Mononuclear cell (primary cell): ENCODE data around the gene TMEM52B. TPM values are rescaled to one million over a fixed set of nuclear protein-coding genes. Genes with fewer than 3 reads are reported as not detected.

ENCODE experiments used
- H3K27me3 ChIP-seq: 2 replicates; pipeline ENCODE4 v1.6.0; 2011; ENCODE audit warnings: low read length, control low read depth; ENCODE audit not compliant: insufficient read depth
- H3K4me1 ChIP-seq: 2 replicates; pipeline ENCODE4 v1.5.1; 2011; ENCODE audit warnings: mild to moderate bottlenecking, low read length, control low read depth; ENCODE audit not compliant: insufficient read depth
- H3K4me3 ChIP-seq: 2 replicates; pipeline ENCODE4 v1.5.1; 2011; ENCODE audit warnings: mild to moderate bottlenecking, low read length, moderate library complexity
- H3K9me3 ChIP-seq: 2 replicates; pipeline ENCODE4 v1.5.1; 2011; ENCODE audit warnings: low read depth, mild to moderate bottlenecking, control low read depth, low read length
- total RNA-seq: library from RNA; depleted of rRNA; stranded (reverse); fragments of >200 nt; gene quantifications from one replicate; pipeline ENCODE4 v1.2.3, GENCODE V29; 2012

TMEM52B gene
- total RNA-seq, 1 donor: 1.4 TPM

DNA sequence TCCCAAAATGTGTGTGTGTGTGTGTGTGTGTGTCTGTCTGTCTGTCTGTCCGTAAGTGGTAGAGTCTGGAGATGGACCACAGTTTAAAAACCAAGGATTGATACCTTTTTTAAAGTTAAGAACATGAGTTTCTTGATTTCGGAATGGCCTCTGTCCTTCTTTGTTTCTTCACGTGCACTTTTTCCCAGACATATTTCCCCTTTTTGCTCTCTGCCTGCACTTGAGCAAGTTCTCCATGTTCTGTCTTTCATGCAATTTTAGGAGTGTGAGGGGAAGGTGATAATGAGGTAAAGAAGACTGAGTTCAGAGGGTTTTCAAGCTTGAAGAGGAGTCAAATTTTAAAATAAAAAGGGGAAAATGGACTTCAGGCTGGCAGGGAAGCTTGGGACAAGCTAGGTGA is 19.6 kb upstream of the TMEM52B start:
- Histone ChIP-seq H3K4me3 (no peak overlapping the region), H3K27me3 (no peaks in the 10 kb centered on the region), H3K4me1 (peaks cover 31% of the 10 kb centered on the region), H3K9me3 (no peaks in the 10 kb centered on the region)

DNA sequence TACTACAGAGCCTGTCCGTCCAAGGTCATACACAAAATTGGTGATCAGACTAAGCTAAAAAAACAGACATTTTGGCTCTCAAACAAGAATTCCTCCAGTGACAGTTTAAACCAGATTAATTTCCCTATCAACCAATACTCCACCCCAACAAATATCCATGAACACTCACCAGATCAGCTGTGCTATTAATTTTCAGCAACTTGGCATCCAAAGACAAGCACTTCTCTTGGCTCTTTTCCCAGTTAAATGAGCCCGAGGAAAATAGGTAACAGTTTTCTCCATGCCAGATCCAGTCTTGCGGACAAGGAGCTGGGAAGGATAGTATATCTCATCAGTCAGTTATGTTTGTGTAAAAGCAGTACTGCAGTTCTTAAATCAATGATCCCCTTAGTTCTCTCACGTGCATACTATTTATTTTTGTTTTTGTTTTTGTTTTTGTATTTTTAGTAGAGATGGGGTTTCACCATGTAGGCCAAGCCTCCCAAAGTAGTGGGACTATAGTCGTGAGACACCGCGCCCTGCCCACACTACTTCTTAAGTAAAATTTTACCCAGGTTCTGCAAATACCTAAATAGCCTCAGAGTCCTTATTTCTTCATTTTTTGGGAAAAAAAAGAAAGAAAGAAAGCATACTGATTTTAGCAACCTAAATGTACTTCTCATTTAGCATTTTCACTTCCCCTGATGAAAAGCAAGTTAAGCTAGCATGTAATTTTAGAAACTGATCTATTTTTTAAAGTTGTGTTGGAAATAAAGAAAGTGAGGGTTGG is 18.0 kb upstream of the TMEM52B start:
- H3K4me1 ChIP-seq: peaks cover 33% of the 10 kb centered on the region
- no peaks in the 10 kb centered on the region for H3K9me3 ChIP-seq
- H3K4me3 ChIP-seq: no peak overlapping the region
- H3K27me3 ChIP-seq: no peaks in the 10 kb centered on the region

DNA sequence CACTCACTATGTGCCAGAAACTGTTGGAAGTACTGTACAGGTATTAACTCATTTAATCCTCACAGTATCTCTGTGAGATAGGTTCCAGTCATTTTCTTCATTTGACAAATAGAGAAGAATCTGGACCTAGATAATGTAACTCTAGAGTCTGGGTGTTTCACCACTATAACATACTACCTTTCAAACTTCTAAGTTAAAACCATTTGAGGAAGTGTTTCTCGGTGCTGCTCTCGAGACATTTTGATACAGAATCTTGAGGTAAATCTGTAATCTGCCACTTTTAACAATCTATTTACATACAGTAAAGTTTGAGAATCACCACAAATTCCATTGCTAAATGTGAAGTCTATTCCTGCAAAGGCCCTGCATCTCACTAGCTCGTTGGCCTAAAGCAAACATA is 15.7 kb upstream of the TMEM52B start:
- no peaks in the 10 kb centered on the region for H3K9me3 ChIP-seq
- H3K4me3 ChIP-seq: no peak overlapping the region
- no peaks in the 10 kb centered on the region for H3K27me3 ChIP-seq
- peaks cover 56% of the 10 kb centered on the region for H3K4me1 ChIP-seq

DNA sequence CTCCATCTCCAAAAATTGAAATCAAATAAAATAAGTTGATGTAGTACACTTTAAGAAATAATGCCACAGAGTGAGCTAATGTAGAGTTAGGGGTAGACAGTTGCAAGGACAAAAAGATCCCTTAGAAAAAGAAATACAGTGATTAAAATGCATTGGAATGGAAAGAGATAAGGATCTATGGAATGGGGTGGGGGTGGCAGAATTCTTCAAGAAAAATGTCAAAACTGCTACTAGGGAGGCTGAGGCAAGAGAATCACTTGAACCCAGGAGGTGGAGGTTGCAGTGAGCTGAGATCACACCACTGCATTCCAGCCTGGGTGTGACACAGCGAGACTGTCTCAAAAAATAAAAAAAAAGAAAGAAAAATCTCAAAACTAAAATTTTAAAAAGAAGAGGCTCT is 13.4 kb upstream of the TMEM52B start:
- peaks cover 39% of the 10 kb centered on the region for H3K4me1 ChIP-seq
- no peak overlapping the region for H3K4me3 ChIP-seq
- no peaks in the 10 kb centered on the region for H3K27me3 ChIP-seq
- H3K9me3 ChIP-seq: no peaks in the 10 kb centered on the region

DNA sequence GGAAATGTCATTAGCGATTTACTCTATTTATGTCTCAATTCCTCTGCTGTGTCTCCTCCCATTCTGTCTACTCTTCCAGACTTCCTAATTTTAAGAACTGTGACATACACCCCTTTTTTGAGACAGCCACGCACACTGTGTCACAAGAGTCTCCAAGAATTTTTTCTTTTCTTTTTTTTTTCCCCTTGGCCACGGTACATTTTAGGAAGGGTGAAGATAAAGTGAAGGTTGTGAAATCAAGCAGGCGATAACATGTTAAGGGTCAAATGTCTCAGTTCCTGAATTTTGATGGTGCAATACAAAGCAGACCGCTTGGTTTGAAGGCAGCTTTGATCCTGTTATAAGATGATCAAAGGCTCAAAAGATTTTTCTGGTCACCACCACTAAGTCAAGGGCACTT is 11.2 kb upstream of the TMEM52B start:
- Histone ChIP-seq H3K27me3 (no peaks in the 10 kb centered on the region), H3K4me1 (peaks cover 35% of the 10 kb centered on the region), H3K4me3 (no peak overlapping the region), H3K9me3 (no peaks in the 10 kb centered on the region)

DNA sequence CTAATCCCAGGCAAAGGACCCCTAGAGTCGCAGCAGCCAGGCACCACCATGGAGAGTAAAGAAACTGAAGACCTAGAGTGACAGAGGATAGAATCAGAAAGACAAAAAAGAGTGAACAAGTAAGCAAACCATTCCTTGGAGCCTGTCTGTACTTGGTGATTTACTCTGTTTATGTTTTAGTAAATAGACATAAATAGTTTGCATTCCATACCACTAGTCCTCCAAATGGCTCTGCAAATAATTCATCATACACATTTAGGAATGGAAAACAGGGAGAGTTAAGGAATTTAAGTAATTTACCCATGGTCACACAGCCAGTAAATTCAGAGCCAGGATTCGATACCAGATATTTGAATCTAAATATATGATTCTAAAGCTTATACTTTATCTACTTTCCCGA is 9.7 kb upstream of the TMEM52B start:
- H3K4me3 ChIP-seq: no peak overlapping the region
- H3K4me1 ChIP-seq: peaks cover 34% of the 10 kb centered on the region
- no peaks in the 10 kb centered on the region for H3K27me3 ChIP-seq
- no peaks in the 10 kb centered on the region for H3K9me3 ChIP-seq

DNA sequence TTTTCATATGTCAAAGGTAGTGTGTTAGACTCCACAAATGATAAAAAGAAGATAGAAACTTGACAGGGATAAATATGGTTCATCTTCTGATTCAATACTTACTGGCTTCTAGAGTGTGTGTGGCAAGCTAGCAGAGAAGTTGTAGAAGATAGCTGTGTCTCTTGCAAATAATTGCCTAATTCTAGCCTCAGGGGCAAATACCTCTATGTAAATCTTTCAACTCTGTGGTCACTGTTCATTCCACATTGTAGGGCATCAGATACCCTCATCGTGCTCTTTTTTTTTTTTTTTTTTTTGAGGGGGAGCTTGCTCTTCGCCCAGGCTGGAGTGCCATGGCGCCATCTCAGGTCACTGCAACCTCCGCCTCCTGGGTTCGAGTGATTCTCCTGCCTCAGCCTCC is 8.6 kb upstream of the TMEM52B start:
- H3K9me3 ChIP-seq: no peaks in the 10 kb centered on the region
- H3K27me3 ChIP-seq: no peaks in the 10 kb centered on the region
- H3K4me1 ChIP-seq: peaks cover 34% of the 10 kb centered on the region
- H3K4me3 ChIP-seq: no peak overlapping the region

DNA sequence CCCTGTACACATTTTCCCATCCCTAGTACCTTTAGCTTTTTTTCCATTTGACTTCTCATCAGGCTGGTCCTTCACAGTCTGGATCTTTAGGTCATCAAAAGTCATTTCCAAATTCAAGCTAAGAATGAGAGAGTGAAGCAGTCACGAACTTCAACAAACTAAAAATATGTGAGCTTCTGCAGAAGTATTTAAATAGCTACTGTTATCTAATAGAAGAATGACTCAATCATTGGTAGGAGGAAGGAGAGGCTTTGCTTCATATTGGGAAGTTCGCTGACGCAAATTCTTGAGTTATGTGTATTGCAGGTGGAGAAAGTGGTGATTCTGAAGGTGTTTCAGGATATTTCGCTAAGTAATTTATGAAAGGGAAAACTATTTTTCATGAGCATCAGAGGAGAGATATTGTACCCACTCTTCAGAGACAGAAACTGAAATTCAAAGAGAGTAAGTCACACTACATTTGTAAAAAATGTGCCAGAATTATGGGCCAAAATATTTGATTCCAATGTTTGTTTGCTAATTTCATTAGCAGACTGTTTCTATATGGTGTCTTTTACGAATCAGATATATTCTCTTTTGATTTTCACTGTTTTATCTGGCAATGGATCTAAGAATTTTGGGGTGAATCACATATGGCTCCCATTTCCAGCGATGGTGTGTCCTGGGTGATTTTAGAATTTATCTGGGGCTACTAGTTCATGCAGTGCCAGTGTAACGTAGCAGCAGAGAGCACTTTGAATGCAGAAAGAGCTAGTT is 6.7 kb upstream of the TMEM52B start, which contains the start of gene OLR1:
OLR1 (minus strand) TSS at position 160 of the 756 bp plus-strand sequence; CDS start at position 105, 55 bp downstream.
- H3K4me3 ChIP-seq: no peak within 1 kb of the TSS

DNA sequence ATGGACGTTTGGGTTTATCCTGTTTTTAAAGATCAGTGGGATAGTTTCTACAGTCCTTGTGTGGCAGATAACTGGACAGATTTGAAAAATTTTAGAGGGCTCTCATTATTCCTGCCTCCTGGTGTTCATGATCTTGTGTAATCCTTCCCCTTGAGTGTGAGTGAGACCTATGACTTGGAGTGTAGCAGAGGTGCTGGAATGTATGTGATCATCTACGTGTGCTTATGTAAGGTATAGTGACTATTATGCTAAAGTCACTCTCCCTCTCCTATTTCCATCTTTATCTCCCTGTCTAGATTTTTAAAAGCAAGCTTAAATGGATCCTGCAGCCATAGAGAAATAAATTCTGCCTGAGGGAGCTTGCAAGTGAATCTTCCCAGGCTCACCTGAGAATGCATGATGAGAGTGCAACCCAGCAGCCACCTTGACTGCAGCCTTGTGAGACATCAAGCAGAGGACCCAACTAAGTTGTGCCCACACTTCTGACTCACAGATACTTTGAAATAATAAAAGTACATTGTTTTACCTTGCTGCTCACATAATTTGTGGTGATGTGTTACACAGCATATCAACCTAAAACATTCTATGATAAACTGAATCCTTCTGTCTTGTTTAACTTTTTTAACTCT is 3.7 kb upstream of the TMEM52B start:
- peaks cover 4% of the 10 kb centered on the region for H3K27me3 ChIP-seq
- H3K9me3 ChIP-seq: no peaks in the 10 kb centered on the region
- H3K4me3 ChIP-seq: no peak overlapping the region
- peaks cover 14% of the 10 kb centered on the region for H3K4me1 ChIP-seq

More for the DNA sequence above, 6.7 kb upstream of the TMEM52B start, which contains the start of gene OLR1:
- H3K4me1 ChIP-seq: peaks cover 19% of the 10 kb centered on the region
- no peaks in the 10 kb centered on the region for H3K27me3 ChIP-seq
- H3K9me3 ChIP-seq: no peaks in the 10 kb centered on the region

DNA sequence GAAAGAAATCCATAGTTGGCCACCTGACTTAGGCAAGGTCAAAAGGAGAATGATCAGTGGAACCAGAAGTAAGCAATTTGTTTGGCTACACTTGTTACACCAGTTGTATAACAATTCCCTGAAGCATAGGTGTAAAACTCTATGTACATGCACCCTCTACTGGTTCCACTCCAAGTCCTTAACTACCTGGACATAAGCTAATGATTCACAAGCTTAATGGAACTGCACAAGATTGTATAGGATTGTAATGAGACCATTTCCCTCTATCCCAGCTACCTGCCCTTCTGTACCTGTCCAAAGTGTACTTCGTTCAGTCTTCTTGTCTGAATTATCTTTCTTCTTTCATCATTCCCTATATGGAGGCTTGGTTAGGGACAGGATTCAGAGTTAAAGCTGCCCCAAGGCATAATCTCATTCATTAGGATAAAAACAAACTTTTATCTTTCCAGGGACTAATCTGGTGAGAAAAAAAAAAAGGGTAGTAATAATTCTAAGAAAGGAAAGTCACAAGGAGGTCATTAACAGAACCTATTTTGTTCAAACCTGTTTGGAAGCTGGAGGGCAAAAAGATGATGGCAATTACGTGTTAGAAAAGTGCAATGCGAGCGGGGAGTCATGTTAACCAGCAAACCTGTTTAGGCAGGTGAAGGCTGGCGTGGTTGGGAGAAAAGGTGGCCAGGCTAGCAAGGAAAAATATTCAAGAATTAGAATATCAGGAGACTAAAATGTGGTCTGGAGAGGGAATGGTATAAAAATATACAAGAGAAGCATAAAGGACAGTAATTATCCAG is 2.8 kb upstream of the TMEM52B start:
- H3K9me3 ChIP-seq: no peaks in the 10 kb centered on the region
- peaks cover 4% of the 10 kb centered on the region for H3K27me3 ChIP-seq
- peaks cover 14% of the 10 kb centered on the region for H3K4me1 ChIP-seq
- no peak overlapping the region for H3K4me3 ChIP-seq

DNA sequence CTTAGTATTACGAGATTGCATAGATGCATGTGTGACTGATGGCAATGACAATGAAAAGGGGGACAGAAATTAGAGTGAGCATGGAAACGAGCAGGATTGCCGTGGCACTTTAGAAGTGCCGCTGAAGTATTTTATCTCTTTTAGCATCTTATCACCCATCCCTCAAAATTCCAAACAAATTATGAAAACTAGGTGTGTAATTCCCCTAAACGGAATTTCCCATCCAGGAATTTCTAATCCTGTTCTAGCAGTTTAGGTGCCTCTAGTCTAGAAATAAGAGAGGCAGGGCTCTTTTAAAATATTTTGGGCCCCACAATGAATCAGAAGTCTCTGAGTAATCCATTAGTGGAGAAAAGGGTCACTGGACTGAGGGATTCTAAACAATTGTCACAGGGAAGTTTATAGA is 947 bp downstream of the TMEM52B start:
- Histone ChIP-seq H3K9me3 (no peaks in the 10 kb centered on the region), H3K4me3 (no peak overlapping the region), H3K4me1 (peaks cover 29% of the 10 kb centered on the region), H3K27me3 (peaks cover 7% of the 10 kb centered on the region)

DNA sequence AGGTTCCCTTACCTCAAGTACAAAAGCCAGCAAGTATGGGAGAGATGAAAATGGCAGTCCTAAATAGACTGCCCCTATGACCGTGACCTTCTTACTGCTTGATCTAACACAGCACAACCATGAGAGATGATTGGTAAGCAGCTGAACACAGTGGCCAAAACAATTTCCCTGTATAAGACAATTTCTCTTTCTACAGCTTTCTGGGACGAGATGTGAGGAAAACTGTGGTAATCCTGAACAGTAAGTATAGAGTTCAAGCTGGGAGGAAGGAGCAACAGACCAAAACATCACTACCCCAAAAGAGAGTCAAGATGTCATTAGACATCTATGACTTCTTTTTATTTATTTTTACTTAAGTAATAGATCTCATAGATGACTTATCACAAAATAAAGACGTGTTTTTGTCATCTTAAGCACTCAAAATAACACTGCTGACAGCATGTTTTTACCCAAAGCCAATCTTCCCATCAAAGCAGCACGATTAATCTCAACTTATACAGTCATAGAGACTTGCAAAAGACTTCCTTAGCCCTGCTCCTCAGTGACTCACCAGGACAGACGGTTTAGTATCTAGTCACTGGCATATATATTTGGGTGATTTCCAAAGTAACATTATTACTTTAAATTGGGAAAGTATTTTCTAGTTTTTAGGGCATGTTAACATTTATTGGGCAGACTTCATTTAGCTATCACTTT is 3.7 kb downstream of the TMEM52B start:
- Histone ChIP-seq H3K27me3 (peaks cover 7% of the 10 kb centered on the region), H3K4me1 (peaks cover 52% of the 10 kb centered on the region), H3K4me3 (no peak overlapping the region), H3K9me3 (no peaks in the 10 kb centered on the region)

DNA sequence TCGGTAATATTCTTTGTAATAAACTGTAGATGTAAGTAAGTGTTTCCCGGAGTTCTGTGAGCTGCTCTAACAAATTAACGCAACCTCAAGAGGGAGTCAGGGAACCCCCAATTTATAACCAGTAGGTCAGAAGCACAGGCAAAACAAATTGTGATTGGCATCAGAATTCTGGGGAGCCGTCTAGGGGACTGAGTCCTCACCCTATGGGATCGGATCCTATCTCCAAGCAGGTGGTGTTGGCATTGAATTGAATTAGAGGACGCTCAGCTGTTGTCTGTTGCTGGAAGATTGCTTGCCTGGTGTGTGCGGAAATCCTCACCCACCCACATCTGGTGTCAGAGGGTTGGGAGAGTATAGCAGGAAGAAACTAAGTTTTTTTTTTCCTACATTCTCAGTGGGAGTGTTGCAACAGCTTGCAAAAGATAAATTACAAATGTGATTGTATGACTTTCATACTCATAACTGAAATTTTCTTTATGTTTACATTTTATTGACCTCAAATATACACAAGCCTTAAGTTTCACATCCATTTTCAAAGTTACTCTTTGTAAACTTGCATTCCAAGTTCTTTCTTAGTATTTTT is 5.5 kb downstream of the TMEM52B start:
- Histone ChIP-seq H3K27me3 (peaks cover 3% of the 10 kb centered on the region), H3K4me1 (peaks cover 47% of the 10 kb centered on the region), H3K9me3 (no peaks in the 10 kb centered on the region), H3K4me3 (no peak overlapping the region)

DNA sequence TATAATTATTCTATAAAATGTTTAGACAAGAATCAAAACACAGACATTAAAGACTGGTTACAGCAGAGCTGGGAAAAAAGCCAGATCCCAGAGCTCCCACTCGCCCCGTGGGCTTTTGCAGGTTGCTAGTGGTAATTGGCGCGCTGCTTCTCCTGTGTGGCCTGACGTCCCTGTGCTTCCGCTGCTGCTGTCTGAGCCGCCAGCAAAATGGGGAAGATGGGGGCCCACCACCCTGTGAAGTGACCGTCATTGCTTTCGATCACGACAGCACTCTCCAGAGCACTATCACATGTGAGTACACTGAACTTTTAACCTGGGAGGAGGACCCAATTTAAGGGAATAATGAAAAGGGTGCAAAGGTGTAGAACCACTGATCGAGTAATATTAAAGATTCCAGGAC is 7.5 kb downstream of the TMEM52B start:
- Histone ChIP-seq H3K4me3 (no peak overlapping the region), H3K27me3 (peaks cover 3% of the 10 kb centered on the region), H3K4me1 (peaks cover 47% of the 10 kb centered on the region), H3K9me3 (no peaks in the 10 kb centered on the region)
